HepG2 (cell line): ENCODE data around the gene XRCC1. TPM values are rescaled to one million over a fixed set of nuclear protein-coding genes. Genes with fewer than 3 reads are reported as not detected.

Experiments
- ATAC-seq: fragments of 200-7000 bp; cut with Tn5 transposase; 3 replicates; pipeline ENCODE4 v1.9.1; 2020; ENCODE audit warnings: mild to moderate bottlenecking, moderate library complexity
- BruUV-seq: library from RNA; stranded (reverse); fragments of 400-500 nt; replicated peaks from 2 replicates; lab custom pipeline; 2021; lab: Mats Ljungman, UMichigan
- CTCF ChIA-PET: fragments of 300-600 bp; formaldehyde crosslinking; extraction: SDS; loops from one replicate; lab custom pipeline; 2021; ENCODE audit warnings: low total read pairs, inconsistent platforms, low intra/inter-chr PET ratio; lab: Yijun Ruan, JAX
- POLR2A ChIA-PET: fragments of 350-600 bp; sonication (Branson Sonifier 250); formaldehyde crosslinking; loops from one replicate; lab custom pipeline; 2020; ENCODE audit warnings: antibody characterized with exemption, inconsistent platforms; lab: Yijun Ruan, JAX
- DNase-seq: peaks from one replicate; pipeline ENCODE4 v3.0.0-alpha.2; 2015; ENCODE audit warnings: low spot score
- FAIRE-seq: peaks from 3 replicates; lab custom pipeline; 2011; peaks lifted over from hg19 to GRCh38; lab: Jason Lieb, UNC
- H2AFZ ChIP-seq: one replicate; pipeline ENCODE4 v1.6.1; 2011; ENCODE audit warnings: low read length, inconsistent platforms
- H3K27ac ChIP-seq: fragments of 300-600 bp; 3 replicates; pipeline ENCODE4 v1.8.0; 2011; ENCODE audit warnings: mixed run types, mild to moderate bottlenecking, mixed read lengths, low read length, inconsistent platforms; ENCODE audit not compliant: insufficient read depth; ENCODE audit errors: extremely low read length
- H3K27me3 ChIP-seq, 2 experiments: fragments of 200-600 bp in 1 of 2; 2 replicates in 1 of 2; 3 replicates in 1 of 2; pipeline versions ENCODE4 v1.6.0 to v1.8.0; 2011; ENCODE audit warnings: low read length in 2 of 2, mild to moderate bottlenecking in 2 of 2, moderate library complexity in 2 of 2, inconsistent platforms in 1 of 2; ENCODE audit not compliant: insufficient read depth in 2 of 2, control insufficient read depth in 1 of 2
- H3K36me3 ChIP-seq, 2 experiments: fragments of 200-600 bp in 1 of 2; replicated peaks in 1 of 2; 2 replicates in 1 of 2; 3 replicates in 1 of 2; pipeline versions ENCODE4 v1.5.1 to v1.8.0; 2011; ENCODE audit warnings: low read length in 2 of 2, inconsistent platforms in 1 of 2; ENCODE audit not compliant: insufficient read depth in 2 of 2, control insufficient read depth in 1 of 2
- H3K4me1 ChIP-seq: 2 replicates; pipeline ENCODE4 v1.5.1; 2012; ENCODE audit warnings: low read length, inconsistent platforms; ENCODE audit not compliant: insufficient read depth
- H3K4me2 ChIP-seq: 2 replicates; pipeline ENCODE4 v1.6.0; 2011; ENCODE audit warnings: low read depth, low read length, inconsistent platforms
- H3K4me3 ChIP-seq, 3 experiments: fragments of 200-600 bp in 1 of 3; sonication (generic), shearing (Covaris generic) in 1 of 3; replicated peaks in 1 of 3; 2 replicates each; pipeline ENCODE4 v1.5.1; 2011 to 2016; ENCODE audit warnings: low read length in 3 of 3, inconsistent platforms in 2 of 3, low read depth in 2 of 3, mild to moderate bottlenecking in 2 of 3, control low read depth in 1 of 3, mixed read lengths in 1 of 3; ENCODE audit not compliant: insufficient read depth in 1 of 3
- H3K79me2 ChIP-seq: one replicate; pipeline ENCODE4 v1.6.1; 2011; ENCODE audit warnings: low read length, inconsistent platforms; ENCODE audit not compliant: insufficient read depth
- H3K9ac ChIP-seq: 2 replicates; pipeline ENCODE4 v1.6.0; 2011; ENCODE audit warnings: mild to moderate bottlenecking, low read depth, low read length, inconsistent platforms; ENCODE audit not compliant: insufficient read depth
- H3K9me3 ChIP-seq: 2 replicates; pipeline ENCODE4 v1.5.1; 2012; ENCODE audit warnings: mild to moderate bottlenecking, low read length
- H4K20me1 ChIP-seq: 2 replicates; pipeline ENCODE4 v1.6.0; 2011; ENCODE audit warnings: inconsistent platforms, mild to moderate bottlenecking, low read length, moderate library complexity; ENCODE audit not compliant: insufficient read depth
- CEBPG ChIP-seq: IDR thresholded peaks from 2 replicates; pipeline ENCODE4 v1.6.1; 2016
- HOXA3 ChIP-seq: sonication (generic); formaldehyde crosslinking; IDR thresholded peaks from 2 replicates; pipeline ENCODE4 v1.5.0; 2020; ENCODE audit warnings: missing genetic modification reagents
- IRF1 ChIP-seq: sonication (generic); formaldehyde crosslinking; IDR thresholded peaks from 2 replicates; pipeline ENCODE4 v1.4.0; 2020; ENCODE audit warnings: low read depth, mild to moderate bottlenecking, missing genetic modification reagents
- NBN ChIP-seq: fragments of 450-650 bp; conservative IDR thresholded peaks from 2 replicates; pipeline ENCODE4 v1.6.1; 2017
- NFYB ChIP-seq: sonication (generic); formaldehyde crosslinking; IDR thresholded peaks from 2 replicates; pipeline ENCODE4 v1.4.0; 2020; ENCODE audit warnings: missing genetic modification reagents
- SP140L ChIP-seq: sonication (generic); formaldehyde crosslinking; IDR thresholded peaks from 2 replicates; pipeline ENCODE4 v1.4.0; 2020; ENCODE audit warnings: missing genetic modification reagents, borderline replicate concordance
- ZC3H13 ChIP-seq: sonication (generic); formaldehyde crosslinking; IDR thresholded peaks from 2 replicates; pipeline ENCODE4 v1.8.1; 2023; ENCODE audit warnings: mild to moderate bottlenecking, missing genetic modification reagents, moderate library complexity
- ZFP37 ChIP-seq: sonication (generic); formaldehyde crosslinking; IDR thresholded peaks from 2 replicates; pipeline ENCODE4 v1.4.0; 2020; ENCODE audit warnings: missing genetic modification reagents, borderline replicate concordance
- ZNF207 ChIP-seq: fragments of 450-650 bp; IDR thresholded peaks from 2 replicates; pipeline ENCODE4 v1.6.1; 2016; ENCODE audit warnings: antibody characterized with exemption, borderline replicate concordance
- ZNF264 ChIP-seq: sonication (generic); formaldehyde crosslinking; IDR thresholded peaks from 2 replicates; pipeline ENCODE4 v1.4.0; 2020; ENCODE audit warnings: missing genetic modification reagents
- ZNF33A ChIP-seq: sonication (generic); formaldehyde crosslinking; IDR thresholded peaks from 2 replicates; pipeline ENCODE4 v1.5.1; 2020; ENCODE audit warnings: missing genetic modification reagents, mild to moderate bottlenecking, moderate library complexity, borderline replicate concordance
- ZNF569 ChIP-seq: sonication (generic); formaldehyde crosslinking; IDR thresholded peaks from 2 replicates; pipeline ENCODE4 v1.5.0; 2020; ENCODE audit warnings: mild to moderate bottlenecking, missing genetic modification reagents, moderate library complexity, borderline replicate concordance
- ZNF572 ChIP-seq: sonication (generic); formaldehyde crosslinking; IDR thresholded peaks from 2 replicates; pipeline ENCODE4 v1.5.1; 2020; ENCODE audit warnings: mild to moderate bottlenecking, missing genetic modification reagents
- ZNF614 ChIP-seq: IDR thresholded peaks from 2 replicates; pipeline ENCODE4 v1.6.1; 2018; ENCODE audit warnings: missing biosample characterization, missing genetic modification reagents, inconsistent platforms, borderline replicate concordance
- ZNF746 ChIP-seq: sonication (generic); formaldehyde crosslinking; IDR thresholded peaks from 2 replicates; pipeline ENCODE4 v1.8.0; 2022; ENCODE audit warnings: mild to moderate bottlenecking, missing genetic modification reagents
- ZNF816 ChIP-seq: sonication (generic); formaldehyde crosslinking; IDR thresholded peaks from 2 replicates; pipeline ENCODE4 v1.8.0; 2022; ENCODE audit warnings: missing genetic modification reagents, mild to moderate bottlenecking, borderline replicate concordance
- WGBS: methylation state at CpG from one replicate; pipeline ENCODE4 v1.1.6; 2017; ENCODE audit warnings: low lambda C conversion rate; 5-methylcytosine and 5-hydroxymethylcytosine counted together
- in situ Hi-C: cut with HindIII; loops from 2 replicates; pipeline ENCODE4 v1.10.0; 2017; ENCODE audit warnings: low pct_unique_long_range_greater_than_20kb; ENCODE audit not compliant: extremely low pct_ligation_motif_present
- intact Hi-C: fragments of 100-400 bp; cut with micrococcal nuclease; formaldehyde crosslinking; loops from one replicate; pipeline ENCODE4 v1.10.0; 2022; ENCODE audit not compliant: unreplicated experiment
- polyA plus RNA-seq, 8 experiments: library from polyadenylated mRNA; depleted of rRNA in 3 of 8; stranded (reverse) in 7 of 8; unstranded in 1 of 8; fragments of >200 nt; fragmentation: Illumina TruSeq in 4 of 8; extraction: Trizol in 4 of 8; gene quantifications; 2 replicates each; pipeline versions ENCODE4 v1.2.1 to v1.2.3, GENCODE V29; 2011 to 2016; ENCODE audit warnings: low read depth in 4 of 8, missing spikeins in 1 of 8, mixed read lengths in 1 of 8; ENCODE audit not compliant: insufficient read depth in 1 of 8
- total RNA-seq, 5 experiments: library from RNA; depleted of rRNA; stranded (reverse); fragments of >200 nt; fragmentation: Illumina TruSeq; extraction: Trizol; gene quantifications; 2 replicates each; pipeline ENCODE4 v1.2.3, GENCODE V29; 2016; ENCODE audit warnings: low read depth in 1 of 5
- TF ChIP-seq, protein P1 (sequence below): sonication (generic); formaldehyde crosslinking; IDR thresholded peaks from 2 replicates; pipeline ENCODE4 v1.5.1; 2020; ENCODE audit warnings: mild to moderate bottlenecking, missing genetic modification reagents, borderline replicate concordance

The XRCC1 gene
- total and polyA plus RNA-seq, 2 of the 13 experiments (the other 11 are each of a cell fraction or from before 2014, with no cell fraction given), result 24.7 to 26.3 TPM

DNA sequence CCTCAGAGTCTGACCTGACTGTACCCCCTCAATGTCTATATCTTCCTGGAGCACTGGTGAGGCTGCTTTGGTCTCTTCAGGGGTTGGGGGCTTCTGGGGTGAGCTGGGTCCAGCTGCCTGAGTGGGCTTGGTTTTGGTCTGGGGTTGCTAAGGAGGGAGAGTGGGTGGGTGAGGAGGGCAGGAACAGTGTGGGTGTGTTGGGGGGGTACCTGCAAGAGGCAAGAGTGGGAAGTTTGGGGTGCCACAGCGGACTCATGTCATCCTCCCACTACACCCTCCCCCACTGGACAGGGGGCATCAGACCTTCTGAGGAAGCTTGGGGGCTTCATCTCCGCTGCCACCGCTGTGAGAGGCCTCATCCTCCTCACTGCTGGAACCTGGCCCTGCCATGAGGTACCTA lies 28.7 kb downstream of the XRCC1 start:
- TF ChIP-seq IRF1 (CRISPR knock-in tag) (no peak), HOXA3 (CRISPR knock-in tag) (no peak), ZNF746 (CRISPR knock-in tag) (no peak), ZNF572 (CRISPR knock-in tag) (no peak), ZC3H13 (CRISPR knock-in tag) (no peak), NFYB (CRISPR knock-in tag) (no peak), ZFP37 (no peak), ZNF207 (no peak), CEBPG (CRISPR knock-in tag) (no peak), ZNF569 (CRISPR knock-in tag) (no peak), ZNF614 (CRISPR knock-in tag) (no peak), NBN (no peak), ZNF264 (CRISPR knock-in tag) (no peak), ZNF816 (CRISPR knock-in tag) (no peak), ZNF33A (CRISPR knock-in tag) (no peak), SP140L (no peak)
- TF ChIP-seq, protein P1, sequence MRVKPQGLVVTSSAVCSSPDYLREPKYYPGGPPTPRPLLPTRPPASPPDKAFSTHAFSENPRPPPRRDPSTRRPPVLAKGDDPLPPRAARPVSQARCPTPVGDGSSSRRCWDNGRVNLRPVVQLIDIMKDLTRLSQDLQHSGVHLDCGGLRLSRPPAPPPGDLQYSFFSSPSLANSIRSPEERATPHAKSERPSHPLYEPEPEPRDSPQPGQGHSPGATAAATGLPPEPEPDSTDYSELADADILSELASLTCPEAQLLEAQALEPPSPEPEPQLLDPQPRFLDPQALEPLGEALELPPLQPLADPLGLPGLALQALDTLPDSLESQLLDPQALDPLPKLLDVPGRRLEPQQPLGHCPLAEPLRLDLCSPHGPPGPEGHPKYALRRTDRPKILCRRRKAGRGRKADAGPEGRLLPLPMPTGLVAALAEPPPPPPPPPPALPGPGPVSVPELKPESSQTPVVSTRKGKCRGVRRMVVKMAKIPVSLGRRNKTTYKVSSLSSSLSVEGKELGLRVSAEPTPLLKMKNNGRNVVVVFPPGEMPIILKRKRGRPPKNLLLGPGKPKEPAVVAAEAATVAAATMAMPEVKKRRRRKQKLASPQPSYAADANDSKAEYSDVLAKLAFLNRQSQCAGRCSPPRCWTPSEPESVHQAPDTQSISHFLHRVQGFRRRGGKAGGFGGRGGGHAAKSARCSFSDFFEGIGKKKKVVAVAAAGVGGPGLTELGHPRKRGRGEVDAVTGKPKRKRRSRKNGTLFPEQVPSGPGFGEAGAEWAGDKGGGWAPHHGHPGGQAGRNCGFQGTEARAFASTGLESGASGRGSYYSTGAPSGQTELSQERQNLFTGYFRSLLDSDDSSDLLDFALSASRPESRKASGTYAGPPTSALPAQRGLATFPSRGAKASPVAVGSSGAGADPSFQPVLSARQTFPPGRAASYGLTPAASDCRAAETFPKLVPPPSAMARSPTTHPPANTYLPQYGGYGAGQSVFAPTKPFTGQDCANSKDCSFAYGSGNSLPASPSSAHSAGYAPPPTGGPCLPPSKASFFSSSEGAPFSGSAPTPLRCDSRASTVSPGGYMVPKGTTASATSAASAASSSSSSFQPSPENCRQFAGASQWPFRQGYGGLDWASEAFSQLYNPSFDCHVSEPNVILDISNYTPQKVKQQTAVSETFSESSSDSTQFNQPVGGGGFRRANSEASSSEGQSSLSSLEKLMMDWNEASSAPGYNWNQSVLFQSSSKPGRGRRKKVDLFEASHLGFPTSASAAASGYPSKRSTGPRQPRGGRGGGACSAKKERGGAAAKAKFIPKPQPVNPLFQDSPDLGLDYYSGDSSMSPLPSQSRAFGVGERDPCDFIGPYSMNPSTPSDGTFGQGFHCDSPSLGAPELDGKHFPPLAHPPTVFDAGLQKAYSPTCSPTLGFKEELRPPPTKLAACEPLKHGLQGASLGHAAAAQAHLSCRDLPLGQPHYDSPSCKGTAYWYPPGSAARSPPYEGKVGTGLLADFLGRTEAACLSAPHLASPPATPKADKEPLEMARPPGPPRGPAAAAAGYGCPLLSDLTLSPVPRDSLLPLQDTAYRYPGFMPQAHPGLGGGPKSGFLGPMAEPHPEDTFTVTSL (CRISPR knock-in tag), result no peak
- 100% methylated on average over 2 of the region's 3 CpGs for WGBS
- CTCF ChIA-PET, result no interaction called here

More for the DNA sequence above, 28.7 kb downstream of the XRCC1 start:
- FAIRE-seq (no peak), DNase-seq (no peak), ATAC-seq (no peak)
- no peaks in the 10 kb centered on the region for H3K9me3 ChIP-seq
- H3K27ac ChIP-seq, result no peak overlapping the region
- no peak overlapping the region for H3K9ac ChIP-seq
- intact Hi-C loops (no loop called here), in situ Hi-C loops (no loop called here)
- H3K36me3 ChIP-seq, result peaks cover 14 to 39% of the 10 kb centered on the region in 2 experiments; a peak in 4 of 5 replicates
- no TSS peak for BruUV-seq
- POLR2A ChIA-PET, result no interaction called here
- peaks cover 6% of the 10 kb centered on the region; the same call in 1 of the 2 replicates for H3K4me1 ChIP-seq
- no peak overlapping the region for H2AFZ ChIP-seq
- no peaks in the 10 kb centered on the region for H3K27me3 ChIP-seq
- H3K4me2 ChIP-seq, result no peak overlapping the region
- no peaks in the 10 kb centered on the region for H4K20me1 ChIP-seq
- H3K79me2 ChIP-seq, result no peaks in the 10 kb centered on the region
- H3K4me3 ChIP-seq, result no peak overlapping the region
